Bronchial smooth muscle cell (primary cell): ENCODE data around the gene OSBPL5. TPM values are rescaled to one million over a fixed set of nuclear protein-coding genes. Genes with fewer than 3 reads are reported as not detected.

Experiments
- total RNA-seq: library from RNA; depleted of rRNA; stranded (reverse); fragments of >200 nt; gene quantifications from 2 replicates; pipeline ENCODE4 v1.2.1, GENCODE V29; 2014

OSBPL5 gene
- total RNA-seq: 42.9 and 47.0 TPM in 2 replicates

GRCh38 chr11:3165152-3165705, at the start of gene OSBPL5:
TSS of gene OSBPL5 (minus strand) at chr11:3165310. CDS start at chr11:3129148, 36,162 bp downstream.

GRCh38 chr11:3057069-3057963, 107.8 kb downstream of the OSBPL5 start, which contains the start of gene CARS1:
TSS of gene CARS1 (minus strand) at chr11:3057423. CDS start at chr11:3057367, 56 bp downstream.

Other genes starting within 250 kb of the OSBPL5 start
- gene PHLDA2, start 235.9 kb downstream of the OSBPL5 start, total RNA-seq: 0.52 and 1.7 TPM in 2 replicates
- gene NAP1L4, start 173.0 kb downstream of the OSBPL5 start, total RNA-seq: 110 and 130 TPM in 2 replicates
- gene CARS1, start 107.9 kb downstream of the OSBPL5 start, total RNA-seq: 47.9 and 51.2 TPM in 2 replicates
- not detected in 2 replicates for gene MRGPRG, start 53.5 kb upstream of the OSBPL5 start, total RNA-seq
- gene MRGPRE, start 67.1 kb upstream of the OSBPL5 start, total RNA-seq: not detected in 2 replicates
- 11.5 and 11.7 TPM in 2 replicates for gene ZNF195, start 213.8 kb upstream of the OSBPL5 start, total RNA-seq